Keratinocyte (primary cell): ENCODE results near the gene TPBGL.

ENCODE experiments used
- EZH2 ChIP-seq: IDR thresholded peaks from one replicate; pipeline ENCODE4 v1.6.1; 2012; ENCODE audit warnings: inconsistent platforms, mild to moderate bottlenecking, low read length, moderate library complexity
- TF ChIP-seq, protein P1 (sequence below), 3 experiments: IDR thresholded peaks in 1 of 3; conservative IDR thresholded peaks in 1 of 3; optimal IDR thresholded peaks in 1 of 3; 2 replicates in 2 of 3; 3 replicates in 1 of 3; pipeline versions ENCODE3 to v1.5.1; 2011; ENCODE audit warnings: low read length in 3 of 3, mild to moderate bottlenecking in 3 of 3, moderate library complexity in 2 of 3, control low read depth in 1 of 3, inconsistent platforms in 1 of 3; ENCODE audit not compliant: insufficient read depth in 2 of 3; ENCODE audit errors: extremely low read depth in 1 of 3

DNA sequence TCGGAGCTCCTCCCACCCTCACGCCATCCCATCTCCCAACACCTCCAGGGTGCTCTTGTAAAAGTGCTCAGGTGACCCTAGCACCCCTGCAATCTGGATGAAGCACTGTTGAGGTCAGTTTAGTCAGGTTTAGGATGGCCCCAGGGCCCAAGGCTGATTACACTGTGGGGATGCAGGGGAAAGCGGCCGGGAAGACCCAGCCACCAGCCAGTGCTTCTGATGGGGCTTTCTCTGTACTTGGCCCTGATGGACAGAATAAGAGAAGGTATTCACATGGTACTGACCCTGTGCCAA, 28.7 kb downstream of the TPBGL start:
- TF ChIP-seq, protein P1, sequence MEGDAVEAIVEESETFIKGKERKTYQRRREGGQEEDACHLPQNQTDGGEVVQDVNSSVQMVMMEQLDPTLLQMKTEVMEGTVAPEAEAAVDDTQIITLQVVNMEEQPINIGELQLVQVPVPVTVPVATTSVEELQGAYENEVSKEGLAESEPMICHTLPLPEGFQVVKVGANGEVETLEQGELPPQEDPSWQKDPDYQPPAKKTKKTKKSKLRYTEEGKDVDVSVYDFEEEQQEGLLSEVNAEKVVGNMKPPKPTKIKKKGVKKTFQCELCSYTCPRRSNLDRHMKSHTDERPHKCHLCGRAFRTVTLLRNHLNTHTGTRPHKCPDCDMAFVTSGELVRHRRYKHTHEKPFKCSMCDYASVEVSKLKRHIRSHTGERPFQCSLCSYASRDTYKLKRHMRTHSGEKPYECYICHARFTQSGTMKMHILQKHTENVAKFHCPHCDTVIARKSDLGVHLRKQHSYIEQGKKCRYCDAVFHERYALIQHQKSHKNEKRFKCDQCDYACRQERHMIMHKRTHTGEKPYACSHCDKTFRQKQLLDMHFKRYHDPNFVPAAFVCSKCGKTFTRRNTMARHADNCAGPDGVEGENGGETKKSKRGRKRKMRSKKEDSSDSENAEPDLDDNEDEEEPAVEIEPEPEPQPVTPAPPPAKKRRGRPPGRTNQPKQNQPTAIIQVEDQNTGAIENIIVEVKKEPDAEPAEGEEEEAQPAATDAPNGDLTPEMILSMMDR (optimal IDR thresholded peaks at IDR 0.05 in 1 of 3, IDR thresholded peaks at IDR 0.05 in 1 of 3, conservative IDR thresholded peaks at IDR 0.05 in 1 of 3; ENCODE audit: extremely low read depth in 1 of 3, insufficient read depth in 2 of 3, low read length in 3 of 3) = no peak
- TF ChIP-seq EZH2 = no peak
